GM18907 (cell line): ENCODE data around the gene ACTG2.
"Not testable (repeated sequence)": the region's sequence is repeated elsewhere in the genome, so short reads cannot be mapped to it uniquely, and the experiment has no call there.

Experiments used
- ATAC-seq: cut with Tn5 transposase; IDR thresholded peaks from one replicate; pipeline ENCODE4 v1.9.1; 2021; ENCODE audit warnings: mild to moderate bottlenecking, moderate library complexity; ENCODE audit not compliant: unreplicated experiment

ACTG2 gene

DNA sequence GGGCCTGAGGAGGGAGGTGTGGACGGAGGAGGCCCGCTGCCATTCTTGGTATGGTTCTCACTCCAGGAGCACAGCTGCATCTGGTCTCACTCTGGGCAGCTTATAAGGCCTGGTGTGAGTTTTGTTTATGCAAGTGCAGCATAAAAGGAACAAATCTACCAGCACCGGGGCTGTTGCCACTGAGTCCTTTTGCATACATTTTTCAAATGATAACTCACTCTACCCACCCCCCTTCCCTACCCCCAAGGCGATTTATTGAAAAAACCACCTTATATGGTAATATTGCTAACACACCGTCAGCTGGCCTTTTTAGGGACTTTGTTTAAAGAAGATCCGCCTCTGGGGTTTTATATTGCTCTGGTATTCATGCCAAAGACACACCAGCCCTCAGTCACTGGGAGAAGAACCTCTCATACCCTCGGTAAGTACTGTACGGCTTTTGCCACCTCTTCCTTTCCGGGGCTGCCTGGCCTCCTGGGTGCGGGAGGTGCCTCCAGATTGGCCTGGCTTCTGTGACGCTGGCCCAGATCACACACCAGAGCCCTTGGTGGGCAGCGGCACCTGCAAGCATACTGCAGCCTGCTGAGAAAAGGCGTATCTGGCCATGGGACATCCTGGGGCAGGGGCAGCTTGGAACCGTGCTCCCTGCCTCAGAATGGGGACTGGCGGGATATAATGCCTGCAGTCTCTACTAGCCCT, at the start of gene ACTG2:
Gene ACTG2, plus strand, starts transcription at position 378 of the 699 bp plus-strand sequence. CDS start 8,304 bp downstream, outside the sequence.
- ATAC-seq: no peak

DNA sequence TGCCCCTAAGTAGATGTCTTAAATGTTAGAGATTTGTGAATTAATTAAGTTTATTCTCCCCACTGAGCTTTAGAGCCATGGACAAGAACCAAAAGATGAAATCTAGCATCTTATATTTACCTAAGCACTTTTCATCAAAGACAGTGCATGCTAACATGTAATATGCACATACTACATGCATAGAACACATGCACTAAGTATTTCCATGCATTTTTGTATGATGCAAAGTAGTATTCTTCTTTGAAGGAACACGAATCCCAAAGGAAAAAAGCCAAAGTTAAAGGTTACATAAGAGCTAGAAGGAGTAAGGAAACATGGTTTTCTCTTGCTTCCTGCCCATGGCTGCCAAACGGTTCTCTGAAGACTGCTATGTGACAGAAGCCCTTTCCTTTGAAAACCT, 48.7 kb upstream of the ACTG2 start:
- no peak for ATAC-seq

DNA sequence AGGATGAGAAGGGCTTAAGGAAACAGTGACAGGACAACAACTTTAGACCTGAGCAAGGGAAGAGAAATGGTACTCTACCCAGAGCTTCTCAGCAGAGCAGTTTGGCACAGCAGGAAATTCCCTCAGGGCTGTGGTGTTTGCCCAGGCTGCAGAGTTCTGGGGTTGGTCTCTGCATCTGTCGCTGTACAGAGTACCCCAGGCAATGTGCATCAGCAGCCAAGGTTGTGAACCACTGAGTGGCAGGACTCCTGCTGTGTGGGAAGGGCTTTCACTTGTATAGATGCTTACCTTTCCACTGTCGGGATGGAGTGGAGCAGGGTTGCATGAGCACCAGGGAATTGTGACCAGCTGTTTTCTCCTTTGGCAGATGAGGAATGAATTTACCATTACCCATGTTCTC, 42.8 kb upstream of the ACTG2 start:
- no peak for ATAC-seq

GRCh38 chr2:73851274-73851673, 41.5 kb upstream of the ACTG2 start:
- ATAC-seq: no peak

- ATAC-seq: no peak
These were observed 40.8 kb upstream of the ACTG2 start for GRCh38 chr2:73852020-73852419.

DNA sequence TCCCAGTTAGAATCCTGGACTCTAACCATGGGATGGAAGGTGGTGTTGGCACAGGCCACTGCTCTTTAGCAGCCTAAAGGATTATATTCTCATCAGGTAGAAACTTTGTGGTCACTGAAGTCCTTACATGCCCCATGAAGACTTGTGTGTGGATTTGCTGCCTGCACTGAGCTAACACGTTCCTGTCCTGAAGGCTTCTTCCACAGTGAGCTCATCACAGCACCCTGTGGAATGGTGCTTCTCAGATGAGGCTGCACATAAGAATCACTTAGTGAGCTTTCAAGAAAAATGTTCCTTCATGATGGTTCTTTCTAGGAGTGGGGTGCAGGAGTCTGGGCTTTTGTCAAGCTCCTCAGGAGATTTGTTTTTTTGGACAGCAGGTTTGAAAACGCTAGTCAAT, 37.3 kb upstream of the ACTG2 start:
- no peak for ATAC-seq

- ATAC-seq: no peak
These were observed 36.6 kb upstream of the ACTG2 start for GRCh38 chr2:73856214-73856613.

GRCh38 chr2:73859721-73860586, 32.9 kb upstream of the ACTG2 start:
- ATAC-seq: no peak

DNA sequence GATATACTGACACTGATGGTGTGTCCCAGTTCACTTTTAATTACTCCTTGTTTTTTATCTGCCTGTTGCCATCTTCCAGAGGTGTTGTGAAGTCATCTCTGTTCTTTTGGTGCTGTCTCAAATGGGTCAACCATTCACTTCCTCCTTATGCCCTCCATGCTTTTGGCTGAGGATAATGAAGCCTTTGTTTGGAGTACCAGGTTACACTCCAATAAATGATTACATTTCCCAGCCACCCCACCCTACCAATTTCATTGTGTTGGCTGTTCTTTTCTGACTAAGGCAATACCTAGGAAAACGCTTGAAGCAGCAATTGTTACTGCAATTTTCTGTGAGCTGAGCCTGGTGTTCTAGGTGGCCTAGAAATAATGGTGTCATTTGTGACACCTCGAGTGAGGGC, 29.8 kb upstream of the ACTG2 start:
- ATAC-seq: no peak

DNA sequence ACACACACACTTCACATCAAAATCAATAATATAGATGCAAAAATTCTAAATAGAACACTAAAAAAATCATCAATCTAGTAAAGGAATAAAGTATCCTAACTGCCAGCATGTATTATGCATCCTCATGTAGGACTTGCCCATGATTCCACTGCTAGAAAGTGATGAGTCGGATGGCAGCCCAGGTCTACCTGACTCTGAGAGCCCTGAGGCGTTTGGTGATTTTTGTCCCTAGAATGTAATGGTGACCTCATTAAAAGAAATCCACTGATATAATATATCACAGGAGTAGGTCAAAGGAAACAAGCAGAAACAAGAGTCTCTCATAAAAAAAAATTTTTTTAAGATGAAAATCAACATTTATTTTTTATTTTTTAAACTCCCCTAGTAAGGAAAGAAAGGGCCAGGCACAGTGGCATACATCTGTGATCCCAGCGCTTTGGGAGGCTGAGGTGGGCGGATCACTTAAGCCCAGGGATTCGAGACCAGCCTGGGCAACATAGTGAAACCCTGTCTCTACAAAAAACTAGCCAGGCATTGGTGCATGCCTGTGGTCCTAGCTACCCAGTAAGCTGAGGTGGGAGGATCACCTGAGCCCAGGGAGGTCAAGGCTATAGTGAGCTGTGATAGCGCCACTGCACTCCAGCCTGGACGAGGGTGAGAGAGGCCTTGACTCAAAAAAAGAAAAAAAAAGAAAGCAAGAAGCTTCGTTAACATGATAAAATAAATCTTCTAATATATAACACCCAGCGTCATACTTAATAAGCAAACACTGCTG, 24.4 kb upstream of the ACTG2 start:
- no peak for ATAC-seq

- no peak for ATAC-seq
These were observed 22.7 kb upstream of the ACTG2 start for GRCh38 chr2:73870084-73870483.

GRCh38 chr2:73877071-73877802, 15.6 kb upstream of the ACTG2 start:
- ATAC-seq: peak; percentile 50

GRCh38 chr2:73877984-73878383, 14.8 kb upstream of the ACTG2 start:
- ATAC-seq: not testable (repeated sequence)

DNA sequence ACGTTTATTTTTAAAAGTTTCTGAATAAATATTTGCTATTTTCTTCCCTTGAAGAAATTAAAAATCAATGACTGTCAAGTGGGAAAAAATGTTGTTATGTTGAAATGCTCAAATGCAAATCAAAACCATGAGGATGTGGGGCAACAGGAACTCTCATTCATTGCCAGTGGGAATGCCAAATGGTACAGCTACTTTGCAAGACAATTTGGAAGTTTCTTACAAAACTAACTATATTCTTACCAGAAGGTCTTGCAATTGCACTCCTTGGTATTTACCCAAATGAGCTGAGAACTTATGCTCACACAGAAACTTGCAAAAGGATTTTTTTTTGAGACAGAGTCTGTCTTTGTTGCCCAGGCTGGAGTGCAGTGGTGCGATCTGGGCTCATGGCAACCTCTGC, 7.4 kb upstream of the ACTG2 start:
- no peak for ATAC-seq

GRCh38 chr2:73886357-73886756, 6.5 kb upstream of the ACTG2 start:
- no peak for ATAC-seq

DNA sequence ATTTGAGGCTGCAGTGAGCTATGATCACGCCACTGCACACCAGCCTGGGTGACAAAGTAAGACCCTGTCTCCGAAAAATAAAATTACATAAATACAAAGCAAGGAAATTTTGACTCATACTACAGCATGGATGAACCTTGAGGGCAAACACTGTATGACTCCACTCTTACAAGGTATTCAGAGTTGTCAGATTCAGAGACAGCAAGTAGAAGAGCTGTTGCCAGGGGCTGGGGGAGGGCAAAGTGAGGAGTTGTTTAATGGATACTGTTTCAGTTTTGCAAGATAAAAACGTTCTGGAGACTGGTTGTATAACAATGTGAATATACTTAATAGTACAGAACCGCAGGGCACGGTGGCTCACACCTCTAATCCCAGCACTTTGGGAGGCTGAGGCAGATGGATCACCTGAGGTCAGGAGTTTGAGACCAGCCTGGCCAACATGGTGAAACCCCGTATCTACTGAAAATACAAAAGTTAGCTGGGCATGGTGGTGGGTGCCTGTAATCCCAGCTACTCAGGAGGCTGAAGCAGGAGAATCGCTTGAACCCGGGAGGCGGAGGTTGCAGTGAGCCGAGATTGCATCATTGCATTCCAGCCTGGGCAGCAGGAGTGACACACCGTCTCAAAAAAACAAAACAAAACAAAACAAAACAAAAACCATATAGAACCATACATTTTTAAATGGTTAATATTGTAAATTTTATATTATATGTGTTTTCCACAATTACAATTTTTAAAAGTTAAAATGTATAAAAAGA, 5.0 kb upstream of the ACTG2 start:
- not testable (repeated sequence) for ATAC-seq

- no peak for ATAC-seq
These were observed 4.4 kb upstream of the ACTG2 start for GRCh38 chr2:73888388-73888787.

DNA sequence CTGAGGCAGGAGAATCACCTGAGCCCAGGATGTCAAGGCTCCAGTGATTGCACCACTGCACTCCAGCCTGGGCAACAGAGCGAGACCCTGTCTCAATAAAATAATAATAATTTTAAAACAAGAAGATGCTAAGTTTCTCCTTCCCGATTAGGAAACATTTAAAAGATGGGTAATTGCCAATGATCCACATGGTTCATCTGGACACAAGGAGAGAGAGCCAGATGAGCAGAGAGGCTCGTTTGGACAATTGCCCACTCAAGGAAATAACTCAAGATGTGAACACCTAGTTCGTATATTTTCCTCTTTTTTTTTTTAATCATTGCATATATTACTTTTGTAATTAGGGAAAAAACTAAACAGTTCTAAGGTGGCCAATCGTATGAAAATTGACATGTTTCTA, 3.6 kb upstream of the ACTG2 start:
- no peak for ATAC-seq

DNA sequence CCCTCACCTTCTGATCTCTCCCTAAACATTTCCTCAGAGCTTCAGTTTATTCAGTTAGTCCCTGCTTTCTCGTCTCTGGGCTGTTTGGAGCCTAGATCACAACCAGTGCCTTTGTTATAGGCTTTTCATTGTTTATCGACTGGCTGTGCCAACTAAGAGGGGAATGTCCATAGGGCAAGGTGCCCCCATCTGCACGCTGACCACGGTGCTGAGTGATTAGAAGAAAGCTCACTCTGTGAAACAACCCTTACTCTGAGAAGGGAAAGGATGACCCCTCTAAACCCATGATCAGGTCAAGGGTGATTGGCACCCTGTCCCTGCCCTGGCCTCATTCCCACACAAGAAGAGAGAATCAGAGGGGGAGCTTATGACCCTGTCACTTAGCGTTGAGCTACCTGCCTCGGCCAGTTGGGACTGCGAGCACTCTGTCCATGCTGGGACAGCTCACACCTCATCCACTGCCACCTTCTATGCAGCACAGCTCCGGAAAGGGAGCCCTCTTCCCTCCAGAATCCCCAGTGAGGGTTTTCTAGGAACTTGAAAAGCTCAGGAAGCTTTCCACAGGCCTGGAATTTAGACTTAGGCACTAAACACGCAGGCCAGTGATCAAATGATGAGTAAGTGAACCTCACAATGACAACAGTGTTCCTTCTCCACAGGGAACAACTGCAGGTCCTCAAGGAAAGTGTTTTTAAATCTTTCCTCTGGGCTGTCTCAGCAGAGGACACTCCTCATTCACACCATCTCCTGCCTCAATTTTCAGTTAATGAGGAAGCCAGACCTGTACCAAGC, 2.3 kb upstream of the ACTG2 start:
- no peak for ATAC-seq
